ENCODE results near the gene GHR.

GHR gene

DNA sequence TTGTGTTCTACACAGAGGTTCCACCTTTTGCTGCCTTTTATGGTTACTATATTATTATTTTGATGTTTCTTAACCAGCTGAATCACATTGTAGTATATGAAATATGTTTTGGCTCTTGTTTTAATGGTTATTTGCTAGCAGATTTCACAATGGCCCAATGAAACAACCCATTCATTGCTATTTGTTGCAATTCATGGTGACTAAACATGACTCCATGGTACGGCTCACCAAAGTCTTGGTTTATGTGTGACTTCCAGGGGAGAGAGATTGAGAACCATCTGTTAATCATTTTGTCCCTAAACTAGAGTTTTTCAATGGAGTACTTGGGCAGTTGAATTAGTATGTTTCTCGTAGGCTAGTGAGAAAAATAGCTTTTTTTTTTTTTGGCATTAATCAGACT, 108.4 kb downstream of the GHR start:
- no peak overlapping the region for H3K4me3 ChIP-seq (ENCODE audit: low read length)
- H4K5ac ChIP-seq (ENCODE audit: low read length) = no peak overlapping the region
- no peak for DNase-seq
- H2BK15ac ChIP-seq (replicated peaks; ENCODE audit: low read depth) = no peak overlapping the region
- no CpG with 5 or more reads among the region's 2 CpGs for WGBS (ENCODE audit: extremely low coverage, insufficient coverage, low lambda C conversion rate)
- H3K9ac ChIP-seq (ENCODE audit: low read length) = no peak overlapping the region
- no peak overlapping the region for H2BK5ac ChIP-seq (ENCODE audit: low read length)
- no peaks in the 10 kb centered on the region for H3K79me1 ChIP-seq (ENCODE audit: low read length)
- H3K18ac ChIP-seq (ENCODE audit: low read length) = no peak overlapping the region
- H3K36me3 ChIP-seq (ENCODE audit: control insufficient read depth, insufficient read depth, low read length) = no peaks in the 10 kb centered on the region
- no peak overlapping the region for H2BK120ac ChIP-seq (ENCODE audit: low read depth, low read length)
- no peak overlapping the region for H4K8ac ChIP-seq (ENCODE audit: low read depth, low read length)
- no peaks in the 10 kb centered on the region for H3K4me1 ChIP-seq (ENCODE audit: control insufficient read depth, low read depth, low read length)
- no peak overlapping the region for H3K4ac ChIP-seq (ENCODE audit: low read depth, low read length)
- H2AK5ac ChIP-seq (ENCODE audit: low read length) = no peak overlapping the region
- H3K56ac ChIP-seq (ENCODE audit: low read length) = no peak overlapping the region
- no peak overlapping the region for H3K27ac ChIP-seq (ENCODE audit: low read depth, low read length)
- no peak overlapping the region for H3K4me2 ChIP-seq (ENCODE audit: low read length)
- no peak overlapping the region for H3K23ac ChIP-seq (ENCODE audit: low read length)
- H3K27me3 ChIP-seq (ENCODE audit: insufficient read depth, low read length, poor library complexity) = no peaks in the 10 kb centered on the region
- no peaks in the 10 kb centered on the region for H3K79me2 ChIP-seq (ENCODE audit: control insufficient read depth, insufficient read depth, low read length)

DNA sequence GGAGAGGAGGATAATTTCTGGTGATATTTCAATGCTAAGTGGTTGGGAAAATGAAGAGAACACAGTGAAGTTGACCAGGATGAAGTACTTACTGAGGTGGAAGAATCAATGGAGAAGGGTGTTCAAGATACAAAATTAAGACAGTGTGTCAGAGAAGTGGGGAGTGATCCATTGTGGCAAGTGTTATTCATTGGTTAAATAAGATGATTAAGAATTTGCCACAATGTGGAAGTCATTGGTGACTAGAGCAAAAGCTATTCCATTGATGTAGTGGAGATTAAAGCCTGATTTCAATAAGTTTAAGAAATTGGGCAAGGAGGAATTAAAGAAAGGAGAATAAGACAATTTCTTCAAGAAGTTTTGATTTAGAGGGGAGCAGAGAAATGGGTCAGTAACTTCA, 118.9 kb downstream of the GHR start:
- H3K36me3 ChIP-seq (ENCODE audit: control insufficient read depth, insufficient read depth, low read length) = no peaks in the 10 kb centered on the region
- no peaks in the 10 kb centered on the region for H3K79me1 ChIP-seq (ENCODE audit: low read length)
- no peaks in the 10 kb centered on the region for H3K4me1 ChIP-seq (ENCODE audit: control insufficient read depth, low read depth, low read length)
- no peak overlapping the region for H4K5ac ChIP-seq (ENCODE audit: low read length)
- H3K9ac ChIP-seq (ENCODE audit: low read length) = no peak overlapping the region
- no peaks in the 10 kb centered on the region for H3K79me2 ChIP-seq (ENCODE audit: control insufficient read depth, insufficient read depth, low read length)
- H3K4me2 ChIP-seq (ENCODE audit: low read length) = no peak overlapping the region
- no peak overlapping the region for H2AK5ac ChIP-seq (ENCODE audit: low read length)
- H3K4ac ChIP-seq (ENCODE audit: low read depth, low read length) = no peak overlapping the region
- DNase-seq = no peak
- H4K8ac ChIP-seq (ENCODE audit: low read depth, low read length) = no peak overlapping the region
- H3K27me3 ChIP-seq (ENCODE audit: insufficient read depth, low read length, poor library complexity) = no peaks in the 10 kb centered on the region
- H2BK120ac ChIP-seq (ENCODE audit: low read depth, low read length) = no peak overlapping the region
- H3K18ac ChIP-seq (ENCODE audit: low read length) = no peak overlapping the region
- no peak overlapping the region for H2BK5ac ChIP-seq (ENCODE audit: low read length)
- no peak overlapping the region for H3K23ac ChIP-seq (ENCODE audit: low read length)
- H2BK15ac ChIP-seq (replicated peaks; ENCODE audit: low read depth) = no peak overlapping the region
- H3K4me3 ChIP-seq (ENCODE audit: low read length) = no peak overlapping the region
- no peak overlapping the region for H3K27ac ChIP-seq (ENCODE audit: low read depth, low read length)
- H3K56ac ChIP-seq (ENCODE audit: low read length) = no peak overlapping the region

DNA sequence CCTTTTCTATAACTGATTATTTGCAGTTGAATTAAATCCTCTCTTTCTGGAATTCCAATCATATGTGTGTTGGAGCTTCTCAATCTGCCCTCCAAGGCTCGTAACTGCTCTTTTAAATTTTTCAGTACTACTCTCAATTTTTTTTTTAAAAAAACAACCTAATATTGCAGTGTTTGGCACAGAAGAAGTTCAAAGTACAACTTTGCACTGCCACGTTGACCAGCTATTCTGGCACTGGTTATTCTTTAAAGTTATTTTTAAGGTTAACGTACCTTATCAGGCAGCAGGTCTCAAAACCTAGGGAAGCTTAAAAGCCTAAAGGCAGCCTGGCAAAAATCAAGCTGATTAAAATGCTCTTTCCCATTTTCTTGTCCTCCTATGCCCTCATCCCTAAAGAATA, 120.5 kb downstream of the GHR start:
- no peak overlapping the region for H3K23ac ChIP-seq (ENCODE audit: low read length)
- no peak overlapping the region for H2BK15ac ChIP-seq (replicated peaks; ENCODE audit: low read depth)
- no peak overlapping the region for H4K8ac ChIP-seq (ENCODE audit: low read depth, low read length)
- H3K79me1 ChIP-seq (ENCODE audit: low read length) = no peaks in the 10 kb centered on the region
- H3K18ac ChIP-seq (ENCODE audit: low read length) = no peak overlapping the region
- H2BK5ac ChIP-seq (ENCODE audit: low read length) = no peak overlapping the region
- H3K79me2 ChIP-seq (ENCODE audit: control insufficient read depth, insufficient read depth, low read length) = no peaks in the 10 kb centered on the region
- no peak overlapping the region for H4K5ac ChIP-seq (ENCODE audit: low read length)
- no peak overlapping the region for H2BK120ac ChIP-seq (ENCODE audit: low read depth, low read length)
- no peak overlapping the region for H3K9ac ChIP-seq (ENCODE audit: low read length)
- no peak for DNase-seq
- WGBS (ENCODE audit: extremely low coverage, insufficient coverage, low lambda C conversion rate) = no CpG with 5 or more reads among the region's 3 CpGs
- no peaks in the 10 kb centered on the region for H3K36me3 ChIP-seq (ENCODE audit: control insufficient read depth, insufficient read depth, low read length)
- no peak overlapping the region for H3K27ac ChIP-seq (ENCODE audit: low read depth, low read length)
- H3K27me3 ChIP-seq (ENCODE audit: insufficient read depth, low read length, poor library complexity) = no peaks in the 10 kb centered on the region
- no peak overlapping the region for H3K4me3 ChIP-seq (ENCODE audit: low read length)
- H3K4me2 ChIP-seq (ENCODE audit: low read length) = no peak overlapping the region
- H3K4me1 ChIP-seq (ENCODE audit: control insufficient read depth, low read depth, low read length) = no peaks in the 10 kb centered on the region
- no peak overlapping the region for H3K56ac ChIP-seq (ENCODE audit: low read length)
- H3K4ac ChIP-seq (ENCODE audit: low read depth, low read length) = no peak overlapping the region
- no peak overlapping the region for H2AK5ac ChIP-seq (ENCODE audit: low read length)

DNA sequence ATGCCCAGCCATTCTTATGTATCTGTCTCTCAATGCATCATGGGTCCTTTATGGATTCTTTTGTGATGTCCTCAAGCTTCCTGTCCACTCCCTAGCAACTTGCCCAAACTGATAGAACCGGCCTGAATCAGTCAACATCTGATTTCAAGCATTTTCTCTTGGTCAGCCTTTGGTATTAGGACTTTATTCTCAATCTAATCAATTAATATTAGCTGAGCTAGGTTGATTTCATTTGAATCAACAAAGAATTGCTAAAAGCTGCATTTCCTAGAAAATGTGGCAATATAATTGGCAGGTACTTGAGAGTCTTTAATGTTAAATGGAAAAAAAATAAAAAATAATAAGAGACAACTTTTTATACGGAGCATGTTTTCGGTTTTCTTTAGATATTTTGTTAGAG, 121.8 kb downstream of the GHR start:
- no peak for DNase-seq
- WGBS (ENCODE audit: extremely low coverage, insufficient coverage, low lambda C conversion rate) = no CpG with 5 or more reads among the region's 3 CpGs
- Histone ChIP-seq H2BK15ac (replicated peaks; ENCODE audit: low read depth) (no peak overlapping the region), H3K4me1 (ENCODE audit: control insufficient read depth, low read depth, low read length) (no peaks in the 10 kb centered on the region), H3K79me2 (ENCODE audit: control insufficient read depth, insufficient read depth, low read length) (no peaks in the 10 kb centered on the region), H2BK120ac (ENCODE audit: low read depth, low read length) (no peak overlapping the region), H3K18ac (ENCODE audit: low read length) (no peak overlapping the region), H3K79me1 (ENCODE audit: low read length) (no peaks in the 10 kb centered on the region), H3K27me3 (ENCODE audit: insufficient read depth, low read length, poor library complexity) (no peaks in the 10 kb centered on the region), H3K9ac (ENCODE audit: low read length) (no peak overlapping the region), H3K4me3 (ENCODE audit: low read length) (no peak overlapping the region), H3K23ac (ENCODE audit: low read length) (no peak overlapping the region), H3K4me2 (ENCODE audit: low read length) (no peak overlapping the region), H4K5ac (ENCODE audit: low read length) (no peak overlapping the region), H3K27ac (ENCODE audit: low read depth, low read length) (no peak overlapping the region), H2BK5ac (ENCODE audit: low read length) (no peak overlapping the region), H2AK5ac (ENCODE audit: low read length) (no peak overlapping the region), H3K56ac (ENCODE audit: low read length) (no peak overlapping the region), H3K36me3 (ENCODE audit: control insufficient read depth, insufficient read depth, low read length) (no peaks in the 10 kb centered on the region), H4K8ac (ENCODE audit: low read depth, low read length) (no peak overlapping the region), H3K4ac (ENCODE audit: low read depth, low read length) (no peak overlapping the region)

DNA sequence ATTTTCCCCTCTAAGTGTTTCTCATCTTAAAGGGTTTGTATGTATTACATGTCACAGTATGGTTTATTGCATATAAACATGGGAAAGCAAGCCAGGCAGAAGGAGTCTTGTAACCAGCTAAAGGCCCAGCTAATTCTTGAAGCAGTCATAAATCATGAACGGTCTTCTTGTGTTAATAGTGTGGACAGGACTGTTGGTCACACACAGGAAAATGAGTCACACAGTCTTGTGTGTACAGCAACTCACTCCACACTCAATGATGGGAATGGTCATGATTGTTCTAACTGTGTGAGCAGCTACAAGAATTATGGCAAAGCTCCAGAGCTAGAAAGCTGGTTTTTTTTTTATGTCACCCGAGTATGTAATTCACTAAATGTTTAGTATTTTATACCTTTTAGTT, 123.9 kb downstream of the GHR start:
- no peak overlapping the region for H3K4ac ChIP-seq (ENCODE audit: low read depth, low read length)
- no peaks in the 10 kb centered on the region for H3K79me2 ChIP-seq (ENCODE audit: control insufficient read depth, insufficient read depth, low read length)
- no peak overlapping the region for H2AK5ac ChIP-seq (ENCODE audit: low read length)
- H3K4me2 ChIP-seq (ENCODE audit: low read length) = no peak overlapping the region
- H3K27ac ChIP-seq (ENCODE audit: low read depth, low read length) = no peak overlapping the region
- H3K79me1 ChIP-seq (ENCODE audit: low read length) = no peaks in the 10 kb centered on the region
- H4K8ac ChIP-seq (ENCODE audit: low read depth, low read length) = no peak overlapping the region
- no peak overlapping the region for H3K4me3 ChIP-seq (ENCODE audit: low read length)
- no peak overlapping the region for H3K23ac ChIP-seq (ENCODE audit: low read length)
- no peak for DNase-seq
- no peak overlapping the region for H3K56ac ChIP-seq (ENCODE audit: low read length)
- no peak overlapping the region for H2BK5ac ChIP-seq (ENCODE audit: low read length)
- no peaks in the 10 kb centered on the region for H3K4me1 ChIP-seq (ENCODE audit: control insufficient read depth, low read depth, low read length)
- no peaks in the 10 kb centered on the region for H3K36me3 ChIP-seq (ENCODE audit: control insufficient read depth, insufficient read depth, low read length)
- H3K9ac ChIP-seq (ENCODE audit: low read length) = no peak overlapping the region
- H4K5ac ChIP-seq (ENCODE audit: low read length) = no peak overlapping the region
- no peak overlapping the region for H2BK15ac ChIP-seq (replicated peaks; ENCODE audit: low read depth)
- no CpG with 5 or more reads among the region's 2 CpGs for WGBS (ENCODE audit: extremely low coverage, insufficient coverage, low lambda C conversion rate)
- H2BK120ac ChIP-seq (ENCODE audit: low read depth, low read length) = no peak overlapping the region
- no peak overlapping the region for H3K18ac ChIP-seq (ENCODE audit: low read length)
- H3K27me3 ChIP-seq (ENCODE audit: insufficient read depth, low read length, poor library complexity) = no peaks in the 10 kb centered on the region

DNA sequence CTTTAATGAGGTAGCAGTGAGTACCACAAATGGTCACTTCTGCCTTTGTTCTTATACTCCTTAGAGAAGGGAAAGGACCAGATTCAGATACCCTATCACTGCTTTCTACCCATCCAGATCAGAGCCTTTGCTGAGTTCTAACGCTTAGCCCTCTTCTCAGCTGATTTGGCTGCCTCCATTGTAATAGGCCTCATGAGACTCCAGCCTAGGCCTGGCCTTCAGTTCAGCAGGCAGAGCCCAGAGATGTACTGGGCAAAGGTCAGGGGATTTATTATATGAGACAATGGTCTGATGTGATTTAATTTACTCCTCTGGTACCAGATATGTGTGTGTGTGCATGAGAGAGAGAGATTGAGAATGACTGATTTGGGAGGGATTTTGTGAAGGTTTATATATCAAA, 124.7 kb downstream of the GHR start:
- H3K9ac ChIP-seq (ENCODE audit: low read length) = no peak overlapping the region
- no peak overlapping the region for H3K4me3 ChIP-seq (ENCODE audit: low read length)
- H3K27ac ChIP-seq (ENCODE audit: low read depth, low read length) = no peak overlapping the region
- no CpG with 5 or more reads among the region's 1 CpG for WGBS (ENCODE audit: extremely low coverage, insufficient coverage, low lambda C conversion rate)
- H3K4ac ChIP-seq (ENCODE audit: low read depth, low read length) = no peak overlapping the region
- H3K23ac ChIP-seq (ENCODE audit: low read length) = no peak overlapping the region
- no peak overlapping the region for H2BK120ac ChIP-seq (ENCODE audit: low read depth, low read length)
- DNase-seq = no peak
- no peaks in the 10 kb centered on the region for H3K79me1 ChIP-seq (ENCODE audit: low read length)
- no peak overlapping the region for H2BK15ac ChIP-seq (replicated peaks; ENCODE audit: low read depth)
- no peaks in the 10 kb centered on the region for H3K27me3 ChIP-seq (ENCODE audit: insufficient read depth, low read length, poor library complexity)
- no peaks in the 10 kb centered on the region for H3K4me1 ChIP-seq (ENCODE audit: control insufficient read depth, low read depth, low read length)
- H3K36me3 ChIP-seq (ENCODE audit: control insufficient read depth, insufficient read depth, low read length) = no peaks in the 10 kb centered on the region
- H2AK5ac ChIP-seq (ENCODE audit: low read length) = no peak overlapping the region
- no peak overlapping the region for H2BK5ac ChIP-seq (ENCODE audit: low read length)
- no peak overlapping the region for H3K4me2 ChIP-seq (ENCODE audit: low read length)
- no peak overlapping the region for H4K5ac ChIP-seq (ENCODE audit: low read length)
- H3K18ac ChIP-seq (ENCODE audit: low read length) = no peak overlapping the region
- H3K79me2 ChIP-seq (ENCODE audit: control insufficient read depth, insufficient read depth, low read length) = no peaks in the 10 kb centered on the region
- H3K56ac ChIP-seq (ENCODE audit: low read length) = no peak overlapping the region
- no peak overlapping the region for H4K8ac ChIP-seq (ENCODE audit: low read depth, low read length)
